Activated naive CD4-positive, alpha-beta T cell treated with anti-CD3 and anti-CD28 coated beads, Interleukin-2, amount 50 U/mL, for 72 hours (primary cell): ENCODE measurements around the gene THSD4. TPM values are rescaled to one million over a fixed set of nuclear protein-coding genes. Genes with fewer than 3 reads are reported as not detected.
A peak's percentile ranks its signal among the peaks of the same experiment; 100 is the strongest.
"Not testable (repeated sequence)": the region's sequence is repeated elsewhere in the genome, so short reads cannot be mapped to it uniquely, and the experiment has no call there.

Experiments used
- ATAC-seq, 2 donors: fragments of 150-1000 bp; cut with Tn5 transposase; 2 replicates each; pipeline ENCODE4 v1.10.0; 2021; ENCODE audit warnings: mild to moderate bottlenecking in 2 of 2, moderate library complexity in 2 of 2
- DNase-seq, 2 donors: peaks; one replicate each; pipeline ENCODE4 v3.0.0; 2021 to 2022; ENCODE audit warnings: low spot score in 2 of 2
- H3K27ac Mint-ChIP-seq, 2 donors: one replicate each; pipeline ENCODE4 v1.8.0; 2022; ENCODE audit warnings: mild to moderate bottlenecking in 2 of 2, mixed read lengths in 2 of 2
- H3K36me3 Mint-ChIP-seq, 2 donors: one replicate each; pipeline ENCODE4 v1.8.0; 2022; ENCODE audit warnings: mixed read lengths in 2 of 2
- H3K9me3 Mint-ChIP-seq, 2 donors: one replicate each; pipeline ENCODE4 v1.8.0; 2022; ENCODE audit warnings: mixed read lengths in 2 of 2
- total RNA-seq, 2 donors: library from RNA; stranded (reverse); gene quantifications; one replicate each; pipeline ENCODE4 v1.2.3, GENCODE V29; 2022

THSD4 gene
- total RNA-seq, 2 donors from 2014 or later, result not detected

GRCh38 chr15:71414853-71415252, 299.6 kb downstream of the THSD4 start:
- ATAC-seq (no peak), DNase-seq (no peak)
- Mint-ChIP-seq H3K27ac (no peak overlapping the region), H3K36me3 (no peaks in the 10 kb centered on the region), H3K9me3 (no peaks in the 10 kb centered on the region)

- peaks cover 0 to 7% of the 10 kb centered on the region in 2 donors for H3K36me3 Mint-ChIP-seq
- H3K27ac Mint-ChIP-seq, result no peak overlapping the region
- DNase-seq (no peak), ATAC-seq (no peak)
- H3K9me3 Mint-ChIP-seq, result peaks cover 3 to 7% of the 10 kb centered on the region in 2 donors
Observed at GRCh38 chr15:71422530-71423259, 307.4 kb downstream of the THSD4 start.

- Mint-ChIP-seq H3K9me3 (peaks cover 3 to 7% of the 10 kb centered on the region in 2 donors), H3K36me3 (peaks cover 0 to 7% of the 10 kb centered on the region in 2 donors), H3K27ac (no peak overlapping the region)
- ATAC-seq (no peak), DNase-seq (no peak)
Observed at GRCh38 chr15:71424765-71425164, 309.5 kb downstream of the THSD4 start.

GRCh38 chr15:71425388-71425787, 310.1 kb downstream of the THSD4 start:
- no peak for ATAC-seq
- H3K27ac Mint-ChIP-seq, result no peak overlapping the region
- no peak for DNase-seq
- H3K9me3 Mint-ChIP-seq, result peaks cover 3 to 7% of the 10 kb centered on the region in 2 donors
- peaks cover 0 to 7% of the 10 kb centered on the region in 2 donors for H3K36me3 Mint-ChIP-seq

- H3K36me3 Mint-ChIP-seq, result peaks cover 0 to 7% of the 10 kb centered on the region in 2 donors
- ATAC-seq (no peak), DNase-seq (no peak)
- peaks cover 3 to 5% of the 10 kb centered on the region in 2 donors for H3K9me3 Mint-ChIP-seq
- no peak overlapping the region for H3K27ac Mint-ChIP-seq
Observed at GRCh38 chr15:71426792-71427191, 311.5 kb downstream of the THSD4 start.

GRCh38 chr15:71430782-71431181, 315.5 kb downstream of the THSD4 start:
- Mint-ChIP-seq H3K36me3 (no peaks in the 10 kb centered on the region), H3K9me3 (no peaks in the 10 kb centered on the region), H3K27ac (no peak overlapping the region)
- DNase-seq, result no peak
- no peak for ATAC-seq

- no peak for DNase-seq
- H3K9me3 Mint-ChIP-seq, result no peaks in the 10 kb centered on the region
- no peak for ATAC-seq
- no peak overlapping the region for H3K27ac Mint-ChIP-seq
- H3K36me3 Mint-ChIP-seq, result no peaks in the 10 kb centered on the region
Observed at GRCh38 chr15:71431343-71432336, 316.4 kb downstream of the THSD4 start.

GRCh38 chr15:71433402-71433801, 318.1 kb downstream of the THSD4 start:
- Mint-ChIP-seq H3K9me3 (no peaks in the 10 kb centered on the region), H3K27ac (no peak overlapping the region), H3K36me3 (no peaks in the 10 kb centered on the region)
- DNase-seq (no peak), ATAC-seq (no peak)

GRCh38 chr15:71434774-71435173, 319.5 kb downstream of the THSD4 start:
- Mint-ChIP-seq H3K9me3 (no peaks in the 10 kb centered on the region), H3K36me3 (no peaks in the 10 kb centered on the region), H3K27ac (no peak overlapping the region)
- ATAC-seq, result no peak
- no peak for DNase-seq

- Mint-ChIP-seq H3K9me3 (no peaks in the 10 kb centered on the region), H3K27ac (no peak overlapping the region), H3K36me3 (no peaks in the 10 kb centered on the region)
- ATAC-seq (no peak), DNase-seq (no peak)
Observed at GRCh38 chr15:71435552-71435951, 320.3 kb downstream of the THSD4 start.

- DNase-seq (no peak), ATAC-seq (no peak)
- no peak overlapping the region for H3K27ac Mint-ChIP-seq
- no peaks in the 10 kb centered on the region for H3K9me3 Mint-ChIP-seq
- no peaks in the 10 kb centered on the region for H3K36me3 Mint-ChIP-seq
Observed at GRCh38 chr15:71436854-71437253, 321.6 kb downstream of the THSD4 start.

GRCh38 chr15:71437404-71437803, 322.1 kb downstream of the THSD4 start:
- ATAC-seq (no peak), DNase-seq (no peak)
- no peak overlapping the region for H3K27ac Mint-ChIP-seq
- H3K36me3 Mint-ChIP-seq, result no peaks in the 10 kb centered on the region
- no peaks in the 10 kb centered on the region for H3K9me3 Mint-ChIP-seq

GRCh38 chr15:71437919-71438318, 322.6 kb downstream of the THSD4 start:
- ATAC-seq (no peak), DNase-seq (no peak)
- Mint-ChIP-seq H3K36me3 (no peaks in the 10 kb centered on the region), H3K9me3 (no peaks in the 10 kb centered on the region), H3K27ac (no peak overlapping the region)

- not testable (repeated sequence) for H3K27ac Mint-ChIP-seq, ATAC-seq, DNase-seq, H3K36me3 Mint-ChIP-seq, H3K9me3 Mint-ChIP-seq
Observed at GRCh38 chr15:71439478-71439877, 324.2 kb downstream of the THSD4 start.

- H3K36me3 Mint-ChIP-seq, result no peaks in the 10 kb centered on the region
- H3K27ac Mint-ChIP-seq, result no peak overlapping the region
- H3K9me3 Mint-ChIP-seq, result no peaks in the 10 kb centered on the region
- DNase-seq, result no peak
- no peak for ATAC-seq
Observed at GRCh38 chr15:71440489-71441110, 325.3 kb downstream of the THSD4 start.

- H3K9me3 Mint-ChIP-seq, result no peaks in the 10 kb centered on the region
- no peaks in the 10 kb centered on the region for H3K36me3 Mint-ChIP-seq
- H3K27ac Mint-ChIP-seq, result no peak overlapping the region
- peak in 1 of 2 donors; percentile 51 for DNase-seq
- no peak for ATAC-seq
Observed at GRCh38 chr15:71443538-71443937, 328.3 kb downstream of the THSD4 start.
